CD4-positive, alpha-beta T cell treated with Interleukin-10 for 1 hour (primary cell): Measurements from ENCODE around the gene CLMN.
"Not testable (repeated sequence)": the region's sequence is repeated elsewhere in the genome, so short reads cannot be mapped to it uniquely, and the experiment has no call there.

Experiments used
- DNase-seq: peaks from one replicate; pipeline ENCODE4 v3.0.0-alpha.2; 2020

Gene CLMN

GRCh38 chr14:95150910-95151309 is 168.8 kb downstream of the CLMN start:
- DNase-seq, result no peak

- no peak for DNase-seq
These were observed 170.3 kb downstream of the CLMN start for GRCh38 chr14:95149441-95149840.

GRCh38 chr14:95147597-95147996 is 172.1 kb downstream of the CLMN start:
- DNase-seq, result no peak

- DNase-seq, result no peak
These were observed 173.5 kb downstream of the CLMN start for GRCh38 chr14:95146079-95146771.

DNA sequence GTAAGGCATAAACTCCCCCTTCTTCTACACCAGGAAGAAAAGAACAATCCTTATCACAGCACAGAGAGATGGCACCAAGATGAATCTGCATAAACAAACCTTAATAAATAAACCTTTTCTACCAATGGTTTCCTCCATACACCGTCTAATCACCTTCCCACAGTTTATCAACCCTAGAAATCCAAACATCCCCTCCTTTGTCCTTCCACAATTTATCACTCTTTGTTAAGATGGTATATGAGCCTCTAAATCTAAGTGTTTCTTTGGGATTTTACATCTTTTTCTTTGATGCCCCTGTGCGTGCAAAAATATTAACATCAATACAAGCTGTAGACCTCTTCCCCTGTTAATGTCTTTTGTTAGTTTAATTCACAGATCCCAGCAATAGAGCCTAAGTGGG is 174.9 kb downstream of the CLMN start:
- DNase-seq, result no peak

DNA sequence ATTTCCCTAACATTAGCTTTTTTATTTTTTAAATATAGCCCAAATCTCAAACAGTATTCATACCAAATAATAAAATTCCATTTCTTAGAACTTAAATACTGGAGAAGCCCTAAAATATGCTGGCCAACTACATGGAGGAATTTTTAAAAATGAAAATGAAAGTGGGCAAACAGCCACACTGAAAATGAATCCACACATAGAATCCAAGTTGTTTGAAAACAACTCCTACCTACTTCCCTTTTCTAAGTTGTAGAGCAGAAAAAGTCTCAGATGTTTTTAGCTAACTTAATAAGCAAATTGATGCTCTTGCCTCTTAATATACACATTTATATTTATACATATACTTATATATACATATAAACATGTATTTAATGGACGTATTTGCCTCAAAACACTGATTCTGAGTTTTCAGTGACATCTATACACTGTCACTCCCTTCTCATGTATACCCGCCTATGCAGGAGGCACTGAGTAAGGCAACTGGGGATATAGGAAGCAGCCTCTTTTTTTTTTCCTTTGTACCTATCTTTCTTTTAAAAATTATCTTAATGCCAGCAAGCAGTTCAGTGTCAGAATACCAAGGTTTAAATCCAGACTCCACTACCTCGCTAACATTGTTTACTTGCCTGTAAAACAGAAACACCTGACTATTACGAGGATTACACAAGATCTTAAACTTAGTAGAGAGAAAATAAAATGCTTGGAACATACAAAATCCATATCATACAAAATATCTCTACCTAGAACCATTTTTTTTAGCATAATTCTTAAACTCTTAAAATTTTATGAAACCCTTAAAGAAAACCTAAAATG is 175.7 kb downstream of the CLMN start:
- DNase-seq, result no peak

GRCh38 chr14:95142208-95142607 is 177.5 kb downstream of the CLMN start:
- DNase-seq, result no peak

DNA sequence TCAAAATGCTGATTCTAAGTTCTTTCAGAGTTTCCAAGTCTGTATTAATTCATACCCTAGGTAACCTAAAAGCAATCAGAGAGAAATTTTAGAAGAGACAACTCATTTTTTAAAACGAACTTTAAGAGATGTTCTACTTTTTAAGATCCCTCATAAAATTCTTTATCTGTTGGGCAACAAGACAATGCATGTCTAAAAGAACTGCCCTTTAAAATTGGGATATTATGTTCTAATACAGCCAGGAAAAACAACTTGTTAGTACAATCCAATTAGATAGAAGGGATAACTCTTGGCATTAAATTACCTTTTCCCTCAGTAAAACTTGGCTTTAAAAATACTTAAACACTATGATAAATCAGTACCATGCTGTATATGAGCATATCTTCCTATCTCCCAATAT is 178.0 kb downstream of the CLMN start:
- DNase-seq, result no peak

- peak; percentile 3 for DNase-seq
These were observed 179.4 kb downstream of the CLMN start for GRCh38 chr14:95140060-95140858.

DNA sequence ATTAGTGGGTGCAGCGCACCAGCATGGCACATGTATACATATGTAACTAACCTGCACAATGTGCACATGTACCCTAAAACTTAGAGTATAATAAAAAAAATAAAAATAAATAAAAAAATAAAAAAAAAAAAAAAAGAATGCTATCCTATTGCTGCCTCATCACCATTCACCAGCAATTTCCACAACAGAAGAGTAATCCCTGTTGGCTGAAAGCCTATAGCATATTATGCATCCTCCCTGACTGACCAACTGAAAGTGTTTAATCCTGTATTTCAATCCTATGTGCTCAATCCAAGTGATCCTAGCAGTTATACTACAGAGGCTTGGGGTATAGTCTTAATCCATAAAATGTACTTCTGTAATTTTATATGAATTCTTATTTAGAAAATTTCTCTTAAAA is 180.8 kb downstream of the CLMN start:
- DNase-seq, result no peak

DNA sequence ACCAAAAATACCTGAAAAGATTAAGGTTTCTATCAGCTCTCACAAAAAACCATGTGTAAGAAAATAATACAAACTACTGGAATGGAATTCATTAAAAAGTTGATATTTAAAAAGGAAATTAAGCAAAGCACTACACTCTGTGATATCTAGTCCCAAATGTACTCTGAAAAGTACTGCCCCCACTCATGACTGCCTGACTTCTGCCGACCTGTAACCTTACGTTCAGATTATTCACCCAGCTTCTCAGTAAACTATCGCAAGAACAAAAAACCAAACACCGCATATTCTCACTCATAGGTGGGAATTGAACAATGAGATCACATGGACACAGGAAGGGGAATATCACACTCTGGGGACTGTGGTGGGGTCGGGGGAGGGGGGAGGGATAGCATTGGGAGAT is 181.3 kb downstream of the CLMN start:
- DNase-seq, result not testable (repeated sequence)

DNA sequence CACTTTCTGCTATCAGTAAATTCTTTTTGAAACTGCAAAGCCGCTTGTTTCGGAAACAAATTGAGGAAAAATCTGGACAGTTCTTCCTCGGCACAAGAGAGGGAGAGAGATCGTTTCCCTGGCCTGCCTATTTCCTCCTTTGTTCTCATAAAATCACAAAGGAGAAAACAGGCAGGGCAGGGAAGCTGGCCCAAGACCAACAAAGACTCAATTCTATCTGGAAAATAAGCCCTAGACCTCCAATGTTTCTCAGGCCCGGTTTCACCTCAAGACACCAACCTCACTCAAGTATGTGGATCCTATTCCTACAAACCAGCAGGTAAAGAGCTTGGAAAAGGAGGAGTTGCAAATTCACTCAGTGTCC is 181.9 kb downstream of the CLMN start:
- no peak for DNase-seq

GRCh38 chr14:95137164-95137803 is 182.4 kb downstream of the CLMN start:
- no peak for DNase-seq

- DNase-seq, result no peak
These were observed 183.1 kb downstream of the CLMN start for GRCh38 chr14:95136631-95137030.

GRCh38 chr14:95134304-95134933 is 185.3 kb downstream of the CLMN start:
- no peak for DNase-seq

DNA sequence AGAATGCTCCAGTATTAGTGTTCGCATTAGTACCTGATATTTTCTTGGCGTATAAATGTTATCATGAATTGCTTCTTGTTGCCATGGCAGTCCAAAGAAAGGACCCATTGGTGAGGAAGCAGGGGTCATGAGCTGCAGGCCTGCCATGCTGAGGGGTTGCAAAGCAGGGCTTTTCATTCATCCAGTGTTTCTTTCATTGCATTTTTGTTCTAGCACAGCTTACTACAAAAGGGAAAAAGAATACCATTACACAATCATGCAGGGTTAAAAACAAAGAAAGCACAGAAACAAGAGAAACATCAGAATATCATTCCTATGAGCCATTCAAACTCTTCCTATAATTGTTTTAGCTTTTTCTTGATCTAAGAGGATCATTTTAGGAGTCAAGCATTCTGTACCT is 186.4 kb downstream of the CLMN start:
- DNase-seq, result no peak

GRCh38 chr14:95132760-95133159 is 186.9 kb downstream of the CLMN start:
- DNase-seq, result no peak
